Cardiac fibroblast (primary cell): Measurements from ENCODE around the gene CAMTA1.

Experiments used
- DNase-seq, 2 donors: peaks; one replicate each; pipeline versions ENCODE4 v3.0.0 to v3.0.0-alpha.2; 2010; ENCODE audit warnings: low read depth in 2 of 2
- H3K4me3 ChIP-seq, 2 donors: replicated peaks in 1 of 2; 1 replicate in 1 of 2; 2 replicates in 1 of 2; pipeline ENCODE4 v1.5.1; 2011; ENCODE audit warnings: low read depth in 2 of 2, low read length in 2 of 2, mild to moderate bottlenecking in 2 of 2, moderate library complexity in 1 of 2
- TF ChIP-seq, protein P1 (sequence below): IDR thresholded peaks from one replicate; pipeline ENCODE4 v1.5.1; 2011; ENCODE audit warnings: low read depth, mild to moderate bottlenecking, low read length, inconsistent platforms

Gene CAMTA1

DNA sequence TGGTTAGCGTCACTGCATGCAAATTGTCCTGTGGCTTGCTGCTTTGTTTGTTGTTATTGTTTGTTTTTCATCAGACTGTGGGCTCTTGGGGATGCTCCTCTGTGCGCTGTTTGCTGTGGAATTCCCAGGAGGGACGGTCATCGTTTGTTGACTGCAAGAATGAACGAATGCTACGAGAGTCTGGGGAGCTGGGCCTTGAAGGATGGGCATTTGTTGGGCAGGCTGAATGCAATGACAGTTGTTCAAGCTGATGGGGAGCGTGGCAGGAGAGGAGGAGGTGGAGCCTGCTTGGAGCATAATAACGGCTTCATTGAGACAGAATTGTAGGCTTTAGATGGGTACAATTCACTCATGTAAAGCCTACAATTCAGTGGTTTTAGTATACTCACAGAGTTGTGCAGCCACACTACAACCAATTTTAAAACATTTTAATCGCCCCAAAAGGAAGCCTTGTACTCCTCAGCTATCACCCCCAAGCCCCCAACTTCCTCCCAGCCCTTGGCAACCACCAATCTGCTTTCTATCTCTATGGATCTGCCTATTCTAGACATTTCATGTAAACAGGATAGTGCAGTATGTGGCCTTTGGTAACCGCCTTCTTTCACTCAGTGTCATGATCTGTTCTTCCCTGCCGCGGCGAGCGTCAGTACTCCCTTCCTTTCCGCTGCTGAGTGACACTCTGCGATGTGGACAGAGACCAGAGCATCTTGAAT lies 190.2 kb downstream of the CAMTA1 start:
- TF ChIP-seq, protein P1, sequence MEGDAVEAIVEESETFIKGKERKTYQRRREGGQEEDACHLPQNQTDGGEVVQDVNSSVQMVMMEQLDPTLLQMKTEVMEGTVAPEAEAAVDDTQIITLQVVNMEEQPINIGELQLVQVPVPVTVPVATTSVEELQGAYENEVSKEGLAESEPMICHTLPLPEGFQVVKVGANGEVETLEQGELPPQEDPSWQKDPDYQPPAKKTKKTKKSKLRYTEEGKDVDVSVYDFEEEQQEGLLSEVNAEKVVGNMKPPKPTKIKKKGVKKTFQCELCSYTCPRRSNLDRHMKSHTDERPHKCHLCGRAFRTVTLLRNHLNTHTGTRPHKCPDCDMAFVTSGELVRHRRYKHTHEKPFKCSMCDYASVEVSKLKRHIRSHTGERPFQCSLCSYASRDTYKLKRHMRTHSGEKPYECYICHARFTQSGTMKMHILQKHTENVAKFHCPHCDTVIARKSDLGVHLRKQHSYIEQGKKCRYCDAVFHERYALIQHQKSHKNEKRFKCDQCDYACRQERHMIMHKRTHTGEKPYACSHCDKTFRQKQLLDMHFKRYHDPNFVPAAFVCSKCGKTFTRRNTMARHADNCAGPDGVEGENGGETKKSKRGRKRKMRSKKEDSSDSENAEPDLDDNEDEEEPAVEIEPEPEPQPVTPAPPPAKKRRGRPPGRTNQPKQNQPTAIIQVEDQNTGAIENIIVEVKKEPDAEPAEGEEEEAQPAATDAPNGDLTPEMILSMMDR: no peak
- H3K4me3 ChIP-seq: no peak overlapping the region
- no peak for DNase-seq

DNA sequence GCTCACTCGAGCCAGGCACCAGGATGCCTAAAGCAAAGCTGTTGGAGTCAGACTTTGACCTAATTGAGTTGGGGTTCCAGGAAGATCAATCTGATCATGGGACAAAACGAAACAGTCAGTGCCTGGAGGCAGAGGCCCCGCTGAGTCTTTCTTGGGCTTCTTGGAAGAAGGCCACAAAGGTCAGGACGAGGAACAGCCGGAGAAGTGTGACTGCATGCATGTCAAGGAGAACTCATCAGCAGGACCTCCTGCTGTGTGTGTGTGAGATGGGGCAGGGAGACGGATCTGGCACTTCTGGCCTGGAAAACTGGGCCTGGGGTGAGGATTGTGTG lies 190.8 kb downstream of the CAMTA1 start:
- TF ChIP-seq, protein P1: no peak
- DNase-seq: no peak
- no peak overlapping the region for H3K4me3 ChIP-seq

DNA sequence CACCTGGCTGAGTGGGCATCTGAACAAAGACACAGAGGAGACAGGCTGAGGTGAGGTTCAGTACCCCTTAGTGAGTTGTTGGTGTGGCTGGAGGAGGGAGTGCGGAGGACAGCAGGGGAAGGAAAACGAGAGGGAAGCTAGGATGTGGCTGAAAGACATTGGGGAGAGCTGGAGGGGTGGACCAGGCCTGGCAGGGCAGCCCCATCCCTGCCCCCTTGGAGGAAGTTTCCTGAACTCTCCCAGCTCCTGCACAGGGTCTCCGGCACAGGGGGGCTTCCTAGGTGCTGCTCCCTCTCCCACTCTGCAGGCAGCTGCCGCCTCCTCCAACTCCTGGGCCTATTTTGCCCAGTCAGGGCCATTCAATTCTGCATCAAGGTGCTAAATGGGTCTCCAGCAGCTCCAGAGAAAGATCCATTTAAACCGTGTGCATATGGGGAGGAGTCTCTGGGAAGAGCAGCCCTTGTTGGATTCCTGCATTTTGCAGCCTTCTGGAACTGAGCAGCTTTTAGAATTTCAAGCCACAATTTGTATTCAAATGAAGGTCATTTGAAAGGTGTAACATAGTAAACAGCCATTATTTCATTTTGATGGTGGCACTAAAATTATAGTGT lies 193.9 kb downstream of the CAMTA1 start:
- no peak overlapping the region for H3K4me3 ChIP-seq
- no peak for DNase-seq
- TF ChIP-seq, protein P1: no peak

DNA sequence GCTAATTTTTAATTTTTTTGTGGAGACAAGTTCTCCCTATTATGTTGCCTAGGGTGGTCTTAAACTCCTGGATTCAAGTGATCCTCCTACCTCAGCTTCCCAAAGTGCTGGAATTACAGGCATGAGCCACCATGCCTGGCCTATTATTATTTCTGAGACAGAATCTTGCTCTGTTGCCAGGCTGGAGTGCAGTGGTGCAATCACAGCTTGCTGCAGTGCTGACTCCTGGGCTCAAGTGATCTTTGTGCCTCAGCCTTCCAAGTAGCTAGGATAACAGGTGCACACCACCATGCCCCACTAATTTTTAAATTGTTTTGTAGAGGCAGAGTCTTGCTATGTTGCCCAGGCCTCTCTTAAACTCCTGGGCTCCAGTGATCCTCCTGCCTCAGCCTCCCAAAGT lies 196.3 kb downstream of the CAMTA1 start:
- DNase-seq: no peak
- H3K4me3 ChIP-seq: no peak overlapping the region
- TF ChIP-seq, protein P1: no peak

DNA sequence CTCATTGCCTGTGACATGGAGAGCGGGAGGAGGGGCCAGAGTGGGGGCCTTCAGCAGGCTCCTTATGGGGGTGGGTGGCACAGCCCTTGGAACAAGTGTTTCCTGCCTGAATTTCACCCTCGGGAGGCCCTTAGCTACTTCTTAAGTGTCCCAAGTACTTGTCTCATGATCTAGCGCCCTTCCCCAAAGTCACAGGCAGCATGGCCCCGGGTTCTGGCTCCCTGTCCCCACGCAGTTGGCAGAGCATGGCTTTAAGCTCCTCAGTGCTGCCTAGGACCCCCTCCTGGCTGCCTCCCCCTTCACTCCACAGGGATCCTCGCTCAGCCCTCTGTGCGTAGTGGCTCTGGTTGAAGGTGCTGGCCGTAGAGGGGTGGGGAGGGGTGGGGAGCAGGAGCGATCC lies 197.2 kb downstream of the CAMTA1 start:
- H3K4me3 ChIP-seq: no peak overlapping the region
- TF ChIP-seq, protein P1: no peak
- no peak for DNase-seq

DNA sequence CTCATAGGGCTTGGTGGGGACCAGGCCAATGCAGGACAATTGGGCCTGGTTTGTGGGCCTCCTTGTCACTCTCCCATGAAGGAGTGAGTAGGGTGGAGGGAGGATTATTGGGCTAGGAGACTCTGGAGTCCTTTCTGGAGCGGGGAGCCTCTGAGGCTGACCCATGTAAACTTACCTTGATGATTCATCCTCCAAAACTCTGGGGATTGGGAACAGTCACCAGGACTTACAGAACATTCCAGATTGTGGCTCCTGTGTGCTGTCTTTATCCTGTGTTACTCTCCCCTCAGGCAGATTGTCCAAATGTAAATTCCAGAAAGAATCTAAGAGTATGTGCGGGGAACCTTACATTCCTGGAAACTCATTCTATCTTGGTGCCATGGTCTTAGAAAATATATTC lies 197.6 kb downstream of the CAMTA1 start:
- no peak for DNase-seq
- H3K4me3 ChIP-seq: no peak overlapping the region
- TF ChIP-seq, protein P1: no peak
